Measurements from ENCODE around the gene LMO2. TPM values are rescaled to one million over a fixed set of nuclear protein-coding genes. Genes with fewer than 3 reads are reported as not detected.
A peak's percentile ranks its signal among the peaks of the same experiment; 100 is the strongest.

LMO2 gene
- total and polyA plus RNA-seq, 12 donors = 12.4 to 40.8 (median 30.8) TPM

GRCh38 chr11:33875621-33876294 lies 16.1 kb downstream of the LMO2 start:
- intact Hi-C loops (cut with DNase I) = loop anchor here in 1 of 2 donors (10.0 kb wide), 1 partner anchor 59 kb away; no protein-coding TSS in a partner anchor
- WGBS, 4 donors = 85 to 95% (median 91%) methylated on average over 2 of the region's 2 CpGs
- no peaks in the 10 kb centered on the region for H3K27me3 ChIP-seq
- no peak overlapping the region for H3K27ac ChIP-seq
- no peaks in the 10 kb centered on the region for H3K9me3 ChIP-seq (replicated peaks in 1 of 3)
- H3K4me3 ChIP-seq = no peak overlapping the region
- H3K4me1 ChIP-seq (replicated peaks in 1 of 2) = peaks cover 0 to under 1% of the 10 kb centered on the region in 2 donors
- DNase-seq = no peak
- H3K36me3 ChIP-seq (replicated peaks in 1 of 2) = no peaks in the 10 kb centered on the region
- TF ChIP-seq CTCF (IDR thresholded peaks at IDR 0.05) (no peak), POLR2A (IDR thresholded peaks at IDR 0.05) (no peak)

GRCh38 chr11:33874910-33875490 lies 16.9 kb downstream of the LMO2 start:
- Histone ChIP-seq H3K4me3 (no peak overlapping the region), H3K4me1 (replicated peaks in 1 of 2) (peaks cover 0 to 8% of the 10 kb centered on the region in 2 donors), H3K36me3 (replicated peaks in 1 of 2) (no peaks in the 10 kb centered on the region), H3K27me3 (no peaks in the 10 kb centered on the region), H3K27ac (no peak overlapping the region), H3K9me3 (replicated peaks in 1 of 3) (no peaks in the 10 kb centered on the region)
- TF ChIP-seq POLR2A (IDR thresholded peaks at IDR 0.05) (no peak), CTCF (IDR thresholded peaks at IDR 0.05) (no peak)
- intact Hi-C loops (cut with DNase I) = loop anchor here in 1 of 2 donors (10.0 kb wide), 1 partner anchor 60 kb away; no protein-coding TSS in a partner anchor
- 82 to 87% (median 84%) methylated on average over 12 of the region's 12 CpGs for WGBS, 4 donors
- DNase-seq = peak in 1 of 7 donors; percentile 11

GRCh38 chr11:33874433-33874832 lies 17.4 kb downstream of the LMO2 start:
- Histone ChIP-seq H3K4me1 (replicated peaks in 1 of 2) (peaks cover 0 to 9% of the 10 kb centered on the region in 2 donors), H3K4me3 (no peak overlapping the region), H3K36me3 (replicated peaks in 1 of 2) (no peaks in the 10 kb centered on the region), H3K9me3 (replicated peaks in 1 of 3) (no peaks in the 10 kb centered on the region), H3K27ac (no peak overlapping the region), H3K27me3 (no peaks in the 10 kb centered on the region)
- no peak for DNase-seq
- TF ChIP-seq CTCF (IDR thresholded peaks at IDR 0.05) (no peak), POLR2A (IDR thresholded peaks at IDR 0.05) (no peak)
- intact Hi-C loops (cut with DNase I) = loop anchor here in 1 of 2 donors (10.0 kb wide), 1 partner anchor 60 kb away; no protein-coding TSS in a partner anchor
- WGBS, 4 donors = 72 to 77% (median 74%) methylated on average over 3 of the region's 3 CpGs
